Measurements from ENCODE around the gene GALNT7. TPM values are rescaled to one million over a fixed set of nuclear protein-coding genes. Genes with fewer than 3 reads are reported as not detected.

The GALNT7 gene
- total RNA-seq, 1 experiment from 2014 or later: 51.6 TPM

DNA sequence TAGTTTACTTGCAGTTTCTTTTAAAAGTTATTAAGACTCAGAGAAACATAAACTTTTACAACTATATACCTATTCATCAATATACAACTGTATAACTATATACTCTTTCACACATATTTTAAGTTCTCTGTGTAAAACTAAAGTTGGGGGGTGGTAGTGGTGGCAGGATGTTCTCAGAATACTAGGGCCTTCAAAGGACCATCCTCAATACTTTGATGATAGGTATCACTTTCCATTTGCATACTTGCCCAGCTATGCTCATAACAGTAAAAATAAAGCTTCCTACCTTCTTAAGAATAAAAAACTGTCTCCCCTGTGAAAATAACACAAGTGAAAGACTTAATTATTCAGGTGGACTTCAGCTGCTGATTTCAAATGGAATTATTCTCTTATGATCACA is 2.9 kb upstream of the GALNT7 start:
- intact Hi-C loops (cut with micrococcal nuclease; ENCODE audit: unreplicated experiment): no loop called here
- Mint-ChIP-seq H3K27me3 (ENCODE audit: unreplicated experiment) (no peaks in the 10 kb centered on the region), H3K27ac (ENCODE audit: unreplicated experiment) (no peak overlapping the region), H3K4me3 (ENCODE audit: low read depth, unreplicated experiment) (no peak overlapping the region), H3K9me3 (ENCODE audit: low read depth, unreplicated experiment) (no peaks in the 10 kb centered on the region), H3K36me3 (ENCODE audit: insufficient read depth, unreplicated experiment) (peaks cover 24% of the 10 kb centered on the region), H3K4me1 (ENCODE audit: low read depth, unreplicated experiment) (no peaks in the 10 kb centered on the region)
- CTCF ChIA-PET: no interaction called here
- TF ChIP-seq, protein P1, sequence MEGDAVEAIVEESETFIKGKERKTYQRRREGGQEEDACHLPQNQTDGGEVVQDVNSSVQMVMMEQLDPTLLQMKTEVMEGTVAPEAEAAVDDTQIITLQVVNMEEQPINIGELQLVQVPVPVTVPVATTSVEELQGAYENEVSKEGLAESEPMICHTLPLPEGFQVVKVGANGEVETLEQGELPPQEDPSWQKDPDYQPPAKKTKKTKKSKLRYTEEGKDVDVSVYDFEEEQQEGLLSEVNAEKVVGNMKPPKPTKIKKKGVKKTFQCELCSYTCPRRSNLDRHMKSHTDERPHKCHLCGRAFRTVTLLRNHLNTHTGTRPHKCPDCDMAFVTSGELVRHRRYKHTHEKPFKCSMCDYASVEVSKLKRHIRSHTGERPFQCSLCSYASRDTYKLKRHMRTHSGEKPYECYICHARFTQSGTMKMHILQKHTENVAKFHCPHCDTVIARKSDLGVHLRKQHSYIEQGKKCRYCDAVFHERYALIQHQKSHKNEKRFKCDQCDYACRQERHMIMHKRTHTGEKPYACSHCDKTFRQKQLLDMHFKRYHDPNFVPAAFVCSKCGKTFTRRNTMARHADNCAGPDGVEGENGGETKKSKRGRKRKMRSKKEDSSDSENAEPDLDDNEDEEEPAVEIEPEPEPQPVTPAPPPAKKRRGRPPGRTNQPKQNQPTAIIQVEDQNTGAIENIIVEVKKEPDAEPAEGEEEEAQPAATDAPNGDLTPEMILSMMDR (IDR thresholded peaks at IDR 0.05; ENCODE audit: unreplicated experiment): no peak
- no peak for DNase-seq
- BruUV-seq (replicated peaks): no TSS peak

DNA sequence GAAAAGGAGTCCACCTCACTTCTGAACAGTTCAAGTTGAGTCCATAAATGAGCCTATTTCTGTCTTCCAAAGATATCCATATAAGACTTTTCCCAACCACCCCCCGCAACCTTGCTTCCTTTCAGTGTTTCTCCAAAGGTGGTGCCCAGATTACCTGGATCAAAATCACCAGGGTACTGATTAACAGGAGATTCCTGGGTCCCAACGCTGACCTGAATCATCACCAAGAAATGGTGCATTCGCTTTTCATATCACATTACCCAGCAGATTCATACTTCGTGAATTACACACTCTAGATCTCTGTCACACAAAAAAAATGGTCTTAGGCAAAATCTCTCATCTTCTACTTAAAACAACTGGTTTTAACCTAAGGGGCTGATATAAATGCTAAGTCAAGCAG is 2.1 kb upstream of the GALNT7 start:
- CTCF ChIA-PET: interaction anchor here (1.7 kb wide), 1 partner anchor 86 kb away, joined by 3 read pairs; no protein-coding TSS in a partner anchor
- TF ChIP-seq, protein P1 (IDR thresholded peaks at IDR 0.05; ENCODE audit: unreplicated experiment): no peak
- H3K9me3 Mint-ChIP-seq (ENCODE audit: low read depth, unreplicated experiment): no peaks in the 10 kb centered on the region
- peaks cover 25% of the 10 kb centered on the region for H3K36me3 Mint-ChIP-seq (ENCODE audit: insufficient read depth, unreplicated experiment)
- intact Hi-C loops (cut with micrococcal nuclease; ENCODE audit: unreplicated experiment): no loop called here
- no TSS peak for BruUV-seq (replicated peaks)
- no peak overlapping the region for H3K4me3 Mint-ChIP-seq (ENCODE audit: low read depth, unreplicated experiment)
- H3K27ac Mint-ChIP-seq (ENCODE audit: unreplicated experiment): no peak overlapping the region
- peaks cover 4% of the 10 kb centered on the region for H3K4me1 Mint-ChIP-seq (ENCODE audit: low read depth, unreplicated experiment)
- no peaks in the 10 kb centered on the region for H3K27me3 Mint-ChIP-seq (ENCODE audit: unreplicated experiment)
- DNase-seq: no peak

DNA sequence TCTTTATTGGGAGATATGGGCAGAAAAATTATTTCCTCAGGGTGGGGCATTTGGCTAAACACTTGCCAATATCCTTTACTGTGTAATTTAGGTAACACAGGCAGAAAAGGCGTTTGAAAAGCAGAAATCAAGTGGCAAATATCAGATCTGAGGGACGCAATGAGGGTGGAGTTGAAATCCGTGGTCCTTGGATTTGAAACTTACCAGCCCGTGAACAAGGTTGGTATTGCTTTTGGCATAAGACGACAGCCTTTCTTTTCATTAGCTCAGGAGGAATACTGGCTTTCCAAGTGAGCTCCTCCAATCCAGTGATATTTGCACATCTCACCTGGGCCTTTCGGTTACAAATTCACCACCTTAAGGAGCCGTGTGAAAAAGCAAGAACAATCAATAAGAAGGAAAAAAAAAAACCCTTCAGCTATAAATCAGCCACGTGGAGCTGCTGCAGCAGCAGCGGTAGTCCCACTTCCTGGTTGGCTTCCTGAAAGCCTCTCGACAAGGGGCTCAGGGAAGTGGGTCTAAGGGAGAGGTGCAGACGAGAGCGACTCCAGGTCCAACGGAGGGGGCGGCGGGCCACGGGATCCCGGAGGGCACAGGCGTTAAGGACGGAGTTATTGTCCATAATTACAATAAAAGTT is 734 bp upstream of the GALNT7 start:
- intact Hi-C loops (cut with micrococcal nuclease; ENCODE audit: unreplicated experiment): no loop called here
- Mint-ChIP-seq H3K4me1 (ENCODE audit: low read depth, unreplicated experiment) (peaks cover 16% of the 10 kb centered on the region), H3K36me3 (ENCODE audit: insufficient read depth, unreplicated experiment) (peaks cover 25% of the 10 kb centered on the region), H3K27ac (ENCODE audit: unreplicated experiment) (peak overlapping the region; percentile 96), H3K27me3 (ENCODE audit: unreplicated experiment) (no peaks in the 10 kb centered on the region), H3K4me3 (ENCODE audit: low read depth, unreplicated experiment) (peak overlapping the region; percentile 89), H3K9me3 (ENCODE audit: low read depth, unreplicated experiment) (no peaks in the 10 kb centered on the region)
- DNase-seq: peak; percentile 45
- TF ChIP-seq, protein P1 (IDR thresholded peaks at IDR 0.05; ENCODE audit: unreplicated experiment): no peak
- CTCF ChIA-PET: interaction anchor here (0.6 to 1.7 kb wide), 12 partner anchors 14 to 154 kb away, joined by 3 to 9 read pairs (median 3); no protein-coding TSS in a partner anchor
- TSS peak; percentile 64 for BruUV-seq (replicated peaks)

DNA sequence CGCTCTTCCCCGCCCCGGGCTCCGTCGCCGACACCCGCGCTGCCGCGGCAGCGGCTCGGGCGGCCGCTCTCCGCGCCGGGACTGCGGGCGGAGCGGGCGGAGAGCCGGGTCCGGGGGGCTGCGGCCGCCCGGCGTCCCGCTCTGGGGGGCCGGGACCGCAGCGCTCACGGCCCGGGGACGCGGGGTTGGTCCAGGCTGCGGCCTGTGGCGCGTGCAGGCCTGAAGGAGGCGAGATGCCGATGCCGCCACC is 492 bp downstream of the GALNT7 start:
- TF ChIP-seq, protein P1 (IDR thresholded peaks at IDR 0.05; ENCODE audit: unreplicated experiment): no peak
- H3K36me3 Mint-ChIP-seq (ENCODE audit: insufficient read depth, unreplicated experiment): peaks cover 25% of the 10 kb centered on the region
- H3K27me3 Mint-ChIP-seq (ENCODE audit: unreplicated experiment): no peaks in the 10 kb centered on the region
- H3K4me3 Mint-ChIP-seq (ENCODE audit: low read depth, unreplicated experiment): no peak overlapping the region
- no peak for DNase-seq
- CTCF ChIA-PET: interaction anchor here (0.9 to 1.2 kb wide), 2 partner anchors 38 to 89 kb away, joined by 3 read pairs; no protein-coding TSS in a partner anchor
- H3K27ac Mint-ChIP-seq (ENCODE audit: unreplicated experiment): no peak overlapping the region
- BruUV-seq (replicated peaks): no TSS peak
- intact Hi-C loops (cut with micrococcal nuclease; ENCODE audit: unreplicated experiment): no loop called here
- H3K9me3 Mint-ChIP-seq (ENCODE audit: low read depth, unreplicated experiment): no peaks in the 10 kb centered on the region
- peaks cover 19% of the 10 kb centered on the region for H3K4me1 Mint-ChIP-seq (ENCODE audit: low read depth, unreplicated experiment)

All from Calu3 (cell line).